ENCODE data around the gene TSHZ2. TPM values are rescaled to one million over a fixed set of nuclear protein-coding genes. Genes with fewer than 3 reads are reported as not detected.

The TSHZ2 gene
- total RNA-seq, 1 donor from 2014 or later: 4.9 TPM

- ATAC-seq (ENCODE audit: poor library complexity): no peak
- DNase-seq: no peak
- intact Hi-C loops (cut with DNase I): no loop called here
Measured at GRCh38 chr20:53269380-53269779, 297.2 kb downstream of the TSHZ2 start.

- DNase-seq (no peak), ATAC-seq (ENCODE audit: poor library complexity) (no peak)
- intact Hi-C loops (cut with DNase I): no loop called here
Measured at GRCh38 chr20:53270792-53271375, 298.7 kb downstream of the TSHZ2 start.

- DNase-seq: no peak
- intact Hi-C loops (cut with DNase I): no loop called here
- no peak for ATAC-seq (ENCODE audit: poor library complexity)
Measured at GRCh38 chr20:53274365-53274764, 302.2 kb downstream of the TSHZ2 start.

GRCh38 chr20:53274807-53275206 is 302.6 kb downstream of the TSHZ2 start:
- no peak for ATAC-seq (ENCODE audit: poor library complexity)
- intact Hi-C loops (cut with DNase I): no loop called here
- no peak for DNase-seq

- DNase-seq: peak; percentile 75
- peak; percentile 95 for ATAC-seq (ENCODE audit: poor library complexity)
- intact Hi-C loops (cut with DNase I): no loop called here
Measured at GRCh38 chr20:53276143-53276542, 304.0 kb downstream of the TSHZ2 start.

GRCh38 chr20:53278555-53278954 is 306.4 kb downstream of the TSHZ2 start:
- ATAC-seq (ENCODE audit: poor library complexity): no peak
- DNase-seq: no peak
- intact Hi-C loops (cut with DNase I): no loop called here

- DNase-seq (no peak), ATAC-seq (ENCODE audit: poor library complexity) (no peak)
- intact Hi-C loops (cut with DNase I): no loop called here
Measured at GRCh38 chr20:53279735-53280134, 307.6 kb downstream of the TSHZ2 start.

- ATAC-seq (ENCODE audit: poor library complexity): no peak
Measured at GRCh38 chr20:53281557-53282117, 309.5 kb downstream of the TSHZ2 start.

GRCh38 chr20:53282217-53282955 is 310.2 kb downstream of the TSHZ2 start:
- ATAC-seq (ENCODE audit: poor library complexity) (no peak), DNase-seq (no peak)
- intact Hi-C loops (cut with DNase I): no loop called here

More at GRCh38 chr20:53281557-53282117, 309.5 kb downstream of the TSHZ2 start:
- no peak for DNase-seq
- intact Hi-C loops (cut with DNase I): no loop called here

- no peak for ATAC-seq (ENCODE audit: poor library complexity)
- no peak for DNase-seq
- intact Hi-C loops (cut with DNase I): no loop called here
Measured at GRCh38 chr20:53283011-53283410, 310.9 kb downstream of the TSHZ2 start.

- intact Hi-C loops (cut with DNase I): no loop called here
- ATAC-seq (ENCODE audit: poor library complexity) (no peak), DNase-seq (no peak)
Measured at GRCh38 chr20:53283597-53283996, 311.4 kb downstream of the TSHZ2 start.

GRCh38 chr20:53284256-53284655 is 312.1 kb downstream of the TSHZ2 start:
- ATAC-seq (ENCODE audit: poor library complexity): no peak
- DNase-seq: no peak
- intact Hi-C loops (cut with DNase I): no loop called here

GRCh38 chr20:53284696-53285095 is 312.5 kb downstream of the TSHZ2 start:
- no peak for ATAC-seq (ENCODE audit: poor library complexity)
- no peak for DNase-seq
- intact Hi-C loops (cut with DNase I): no loop called here

- intact Hi-C loops (cut with DNase I): no loop called here
- no peak for DNase-seq
- no peak for ATAC-seq (ENCODE audit: poor library complexity)
Measured at GRCh38 chr20:53287357-53288042, 315.3 kb downstream of the TSHZ2 start.

GRCh38 chr20:53291548-53291947 is 319.4 kb downstream of the TSHZ2 start:
- intact Hi-C loops (cut with DNase I): no loop called here
- DNase-seq: no peak
- ATAC-seq (ENCODE audit: poor library complexity): no peak

- no peak for DNase-seq
- intact Hi-C loops (cut with DNase I): no loop called here
- ATAC-seq (ENCODE audit: poor library complexity): no peak
Measured at GRCh38 chr20:53292347-53292746, 320.2 kb downstream of the TSHZ2 start.

- ATAC-seq (ENCODE audit: poor library complexity) (no peak), DNase-seq (no peak)
- intact Hi-C loops (cut with DNase I): no loop called here
Measured at GRCh38 chr20:53294804-53295203, 322.6 kb downstream of the TSHZ2 start.

- DNase-seq (no peak), ATAC-seq (ENCODE audit: poor library complexity) (no peak)
- intact Hi-C loops (cut with DNase I): no loop called here
Measured at GRCh38 chr20:53296025-53296424, 323.9 kb downstream of the TSHZ2 start.

GRCh38 chr20:53296451-53297153 is 324.4 kb downstream of the TSHZ2 start:
- no peak for ATAC-seq (ENCODE audit: poor library complexity)
- DNase-seq: no peak
- intact Hi-C loops (cut with DNase I): no loop called here

All from Right ventricle myocardium superior (tissue), 1 donor.